ENCODE data around the gene RASSF5.
A peak's percentile ranks its signal among the peaks of the same experiment; 100 is the strongest.

- TF ChIP-seq CTCF (IDR thresholded peaks at IDR 0.05; ENCODE audit: poor library complexity) (peak; percentile 48), EZH2phosphoT487 (IDR thresholded peaks at IDR 0.05; ENCODE audit: low read depth, severe bottlenecking, unreplicated experiment) (no peak)
Observed at GRCh38 chr1:206505702-206506355, 1.5 kb upstream of the RASSF5 start.

All from hepatocyte (in vitro differentiated cells).